Tibial nerve (tissue), 4 donors: ENCODE results near the gene OVOL3. TPM values are rescaled to one million over a fixed set of nuclear protein-coding genes. Genes with fewer than 3 reads are reported as not detected.

Source experiments
- DNase-seq, 2 donors: peaks; one replicate each; pipeline ENCODE4 v3.0.0-alpha.2; 2019; ENCODE audit warnings: low spot score in 2 of 2
- H3K27ac ChIP-seq, 4 donors: fragments of 200-600 bp; sonication (generic) in 3 of 4; one replicate each; pipeline ENCODE4 v1.5.1; 2017 to 2019; ENCODE audit warnings: mild to moderate bottlenecking in 1 of 4
- H3K27me3 ChIP-seq, 2 donors: fragments of 200-600 bp; sonication (generic) in 1 of 2; one replicate each; pipeline versions ENCODE4 v1.5.1 to v1.6.0; 2017 to 2019
- H3K36me3 ChIP-seq, 3 donors: fragments of 200-600 bp; sonication (generic); one replicate each; pipeline ENCODE4 v1.5.1; 2018 to 2019
- H3K4me1 ChIP-seq, 4 donors: fragments of 200-600 bp; sonication (generic) in 3 of 4; one replicate each; pipeline ENCODE4 v1.5.1; 2017 to 2019
- H3K4me3 ChIP-seq, 4 donors: fragments of 200-600 bp; sonication (generic) in 3 of 4; one replicate each; pipeline ENCODE4 v1.5.1; 2017 to 2019; ENCODE audit warnings: mild to moderate bottlenecking in 1 of 4, moderate library complexity in 1 of 4
- H3K9me3 ChIP-seq, 4 donors: fragments of 200-600 bp; sonication (generic) in 3 of 4; one replicate each; pipeline ENCODE4 v1.5.1; 2017 to 2019
- EP300 ChIP-seq, 2 donors: sonication (generic); formaldehyde crosslinking; IDR thresholded peaks; one replicate each; pipeline ENCODE4 v1.6.1; 2017; ENCODE audit warnings: antibody characterized with exemption in 2 of 2, mild to moderate bottlenecking in 1 of 2
- POLR2A ChIP-seq, 2 donors: fragments of 450-650 bp; IDR thresholded peaks; one replicate each; pipeline ENCODE4 v1.6.1; 2017; ENCODE audit warnings: antibody characterized with exemption in 2 of 2, mild to moderate bottlenecking in 2 of 2, moderate library complexity in 2 of 2
- WGBS, 2 donors: methylation state at CpG; one replicate each; pipeline ENCODE4 v1.1.5; 2018; 5-methylcytosine and 5-hydroxymethylcytosine counted together
- total RNA-seq, 4 donors: library from RNA; depleted of rRNA; stranded (reverse); fragments of >200 nt; gene quantifications; one replicate each; pipeline ENCODE4 v1.1.0, GENCODE V29; 2016
- TF ChIP-seq, protein P1 (sequence below), 5 experiments: fragments of 200-600 bp in 3 of 5; fragments of 450-650 bp in 2 of 5; sonication (generic) in 3 of 5; IDR thresholded peaks; one replicate each; pipeline ENCODE4 v1.5.1; 2016 to 2019; ENCODE audit warnings: antibody characterized with exemption in 5 of 5, mild to moderate bottlenecking in 3 of 5, moderate library complexity in 2 of 5

Gene OVOL3
- total RNA-seq, 4 donors from 2014 or later, result not detected

- Histone ChIP-seq H3K27ac (peak overlapping the region in 3 of 4 donors; percentile 83 to 95 (median 94)), H3K27me3 (no peaks in the 10 kb centered on the region), H3K4me3 (peak overlapping the region in 2 of 4 donors; percentile 91 to 97), H3K36me3 (peaks cover 0 to 75% (median 3%) of the 10 kb centered on the region in 3 donors), H3K4me1 (peaks cover 0 to 46% (median 21%) of the 10 kb centered on the region in 4 donors), H3K9me3 (no peaks in the 10 kb centered on the region)
- no peak for DNase-seq
- 83 to 89% methylated on average over 34 of the region's 34 CpGs for WGBS, 2 donors
- TF ChIP-seq POLR2A (IDR thresholded peaks at IDR 0.05) (no peak), EP300 (IDR thresholded peaks at IDR 0.05) (no peak)
- TF ChIP-seq, protein P1, sequence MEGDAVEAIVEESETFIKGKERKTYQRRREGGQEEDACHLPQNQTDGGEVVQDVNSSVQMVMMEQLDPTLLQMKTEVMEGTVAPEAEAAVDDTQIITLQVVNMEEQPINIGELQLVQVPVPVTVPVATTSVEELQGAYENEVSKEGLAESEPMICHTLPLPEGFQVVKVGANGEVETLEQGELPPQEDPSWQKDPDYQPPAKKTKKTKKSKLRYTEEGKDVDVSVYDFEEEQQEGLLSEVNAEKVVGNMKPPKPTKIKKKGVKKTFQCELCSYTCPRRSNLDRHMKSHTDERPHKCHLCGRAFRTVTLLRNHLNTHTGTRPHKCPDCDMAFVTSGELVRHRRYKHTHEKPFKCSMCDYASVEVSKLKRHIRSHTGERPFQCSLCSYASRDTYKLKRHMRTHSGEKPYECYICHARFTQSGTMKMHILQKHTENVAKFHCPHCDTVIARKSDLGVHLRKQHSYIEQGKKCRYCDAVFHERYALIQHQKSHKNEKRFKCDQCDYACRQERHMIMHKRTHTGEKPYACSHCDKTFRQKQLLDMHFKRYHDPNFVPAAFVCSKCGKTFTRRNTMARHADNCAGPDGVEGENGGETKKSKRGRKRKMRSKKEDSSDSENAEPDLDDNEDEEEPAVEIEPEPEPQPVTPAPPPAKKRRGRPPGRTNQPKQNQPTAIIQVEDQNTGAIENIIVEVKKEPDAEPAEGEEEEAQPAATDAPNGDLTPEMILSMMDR (IDR thresholded peaks at IDR 0.05), result no peak
Measured at GRCh38 chr19:36113425-36113824, 2.5 kb downstream of the OVOL3 start.

DNA sequence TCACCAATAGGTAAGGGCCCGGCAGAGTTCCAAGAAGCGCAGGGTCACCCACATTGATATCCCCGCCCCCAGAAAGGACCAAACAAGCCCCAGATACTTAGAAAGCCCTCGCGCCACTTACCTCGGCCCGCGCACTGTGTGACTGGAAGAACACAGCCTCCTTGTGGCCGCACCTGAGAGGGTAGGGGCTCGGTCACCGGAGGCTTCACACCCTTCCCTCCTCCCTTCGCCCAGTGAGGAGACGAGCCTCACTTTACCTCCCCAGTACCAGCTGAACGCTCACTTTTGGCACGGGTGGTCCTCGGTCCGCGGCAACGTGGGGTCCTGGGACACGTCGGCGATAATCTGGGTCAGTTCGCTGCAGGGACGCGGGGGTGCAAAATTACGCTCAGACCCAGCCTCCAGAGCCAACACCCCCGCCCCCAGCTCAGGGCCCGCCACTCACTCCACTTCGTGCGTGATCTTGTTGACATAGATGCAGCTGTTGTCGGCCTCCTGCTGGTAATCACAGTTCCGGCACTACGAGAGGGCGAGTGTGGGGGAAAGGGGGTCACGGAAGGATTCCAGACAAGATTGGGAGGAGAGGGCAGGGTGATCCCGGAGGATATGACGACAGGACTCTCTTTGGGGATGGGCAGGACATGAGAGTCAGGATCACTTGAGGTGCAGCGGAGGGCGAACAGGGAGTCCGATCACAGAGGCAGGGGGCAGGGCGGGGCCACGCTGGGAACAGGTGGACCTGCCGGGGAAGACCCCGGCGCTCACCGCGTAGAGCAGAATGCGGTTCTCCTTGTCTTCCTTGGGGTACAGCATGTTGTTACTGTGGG lies 3.2 kb downstream of the OVOL3 start:
- H3K36me3 ChIP-seq, result peaks cover 0 to 75% (median 3%) of the 10 kb centered on the region in 3 donors
- H3K27ac ChIP-seq, result peak overlapping the region; percentile 73 to 95 (median 88)
- WGBS, 2 donors, result 9 to 13% methylated on average over 29 to 42 of the region's 48 CpGs
- peak in 1 of 2 donors; percentile 22 for DNase-seq
- peaks cover 0 to 48% (median 21%) of the 10 kb centered on the region in 4 donors for H3K4me1 ChIP-seq
- H3K9me3 ChIP-seq, result no peaks in the 10 kb centered on the region
- TF ChIP-seq, protein P1 (IDR thresholded peaks at IDR 0.05), result peak in 2 of 5 experiments; percentile 12 to 14
- no peak for TF ChIP-seq EP300 (IDR thresholded peaks at IDR 0.05)
- H3K27me3 ChIP-seq, result no peaks in the 10 kb centered on the region
- peak overlapping the region; percentile 58 to 97 (median 75) for H3K4me3 ChIP-seq

- 0 to 1% methylated on average over 55 to 60 of the region's 60 CpGs for WGBS, 2 donors
- Histone ChIP-seq H3K4me3 (peak within 1 kb of the TSS; percentile 58 to 97 (median 75)), H3K9me3 (no peaks in the 10 kb centered on the region), H3K36me3 (peaks cover 0 to 72% (median 3%) of the 10 kb centered on the region in 3 donors), H3K4me1 (peaks cover 0 to 54% (median 21%) of the 10 kb centered on the region in 4 donors), H3K27ac (peak within 1 kb of the TSS; percentile 73 to 95 (median 88)), H3K27me3 (no peaks in the 10 kb centered on the region)
- DNase-seq, result peak; percentile 99
- TF ChIP-seq, protein P1 (IDR thresholded peaks at IDR 0.05), result peak in 2 of 5 experiments; percentile 34 to 45
- peak; percentile 56 to 66 for TF ChIP-seq POLR2A (IDR thresholded peaks at IDR 0.05)
- TF ChIP-seq EP300 (IDR thresholded peaks at IDR 0.05), result peak; percentile 69 to 95
Measured at GRCh38 chr19:36114721-36115452, 3.9 kb downstream of the OVOL3 start, which contains the start of gene POLR2I. Gene POLR2I, minus strand, starts transcription at chr19:36114875. Its CDS starts 19 bp downstream, at chr19:36114856.

DNA sequence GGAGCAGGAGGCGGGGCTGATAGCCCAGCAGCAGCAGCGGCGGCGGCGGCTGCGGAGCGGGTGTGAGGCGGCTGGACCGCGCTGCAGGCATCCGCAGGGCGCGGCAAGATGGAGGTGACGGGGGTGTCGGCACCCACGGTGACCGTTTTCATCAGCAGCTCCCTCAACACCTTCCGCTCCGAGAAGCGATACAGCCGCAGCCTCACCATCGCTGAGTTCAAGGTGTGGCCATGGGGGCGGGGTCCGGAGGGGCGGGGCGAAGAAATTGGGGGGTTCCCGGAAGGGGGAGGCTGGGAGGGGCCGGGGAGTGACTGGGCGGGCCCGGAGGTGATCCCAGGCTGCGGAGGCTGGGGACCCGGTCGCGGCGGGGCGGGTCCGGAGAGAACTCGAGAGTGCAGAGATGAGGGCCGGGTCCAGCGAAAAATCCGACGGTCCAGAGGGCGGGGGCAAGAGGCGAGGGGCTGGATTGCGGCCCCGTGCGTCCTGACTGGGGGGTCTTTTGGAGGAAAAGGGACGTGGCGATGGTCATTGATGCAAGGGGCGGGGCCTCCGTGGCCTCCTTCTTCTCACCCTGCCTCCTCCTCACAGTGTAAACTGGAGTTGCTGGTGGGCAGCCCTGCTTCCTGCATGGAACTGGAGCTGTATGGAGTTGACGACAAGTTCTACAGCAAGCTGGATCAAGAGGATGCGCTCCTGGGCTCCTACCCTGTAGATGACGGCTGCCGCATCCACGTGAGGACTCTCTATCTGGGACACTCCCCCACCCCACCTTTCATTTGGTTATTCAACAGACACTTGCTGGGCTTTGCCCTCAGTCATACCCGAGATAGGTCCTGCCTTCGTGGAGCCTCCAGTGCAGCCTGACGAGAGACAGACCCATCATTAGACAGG lies 4.8 kb downstream of the OVOL3 start, which contains the start of gene TBCB:
TSS of gene TBCB (plus strand) at position 16 of the 891 bp plus-strand sequence. CDS start at position 109, 93 bp downstream.
- TF ChIP-seq, protein P1 (IDR thresholded peaks at IDR 0.05), result no peak
- TF ChIP-seq EP300 (IDR thresholded peaks at IDR 0.05), result peak in 1 of 2 donors; percentile 2
- peak in 1 of 2 donors; percentile 27 for TF ChIP-seq POLR2A (IDR thresholded peaks at IDR 0.05)
- peak; percentile 73 to 74 for DNase-seq
- Histone ChIP-seq H3K36me3 (peaks cover 0 to 72% (median 3%) of the 10 kb centered on the region in 3 donors), H3K4me1 (peaks cover 0 to 59% (median 21%) of the 10 kb centered on the region in 4 donors), H3K9me3 (no peaks in the 10 kb centered on the region), H3K4me3 (peak within 1 kb of the TSS; percentile 58 to 97 (median 75)), H3K27me3 (no peaks in the 10 kb centered on the region), H3K27ac (peak within 1 kb of the TSS; percentile 73 to 95 (median 88))
- WGBS, 2 donors, result 3 to 5% methylated on average over 38 to 59 of the region's 59 CpGs
